ENCODE measurements around the gene AHSG.

AHSG gene

DNA sequence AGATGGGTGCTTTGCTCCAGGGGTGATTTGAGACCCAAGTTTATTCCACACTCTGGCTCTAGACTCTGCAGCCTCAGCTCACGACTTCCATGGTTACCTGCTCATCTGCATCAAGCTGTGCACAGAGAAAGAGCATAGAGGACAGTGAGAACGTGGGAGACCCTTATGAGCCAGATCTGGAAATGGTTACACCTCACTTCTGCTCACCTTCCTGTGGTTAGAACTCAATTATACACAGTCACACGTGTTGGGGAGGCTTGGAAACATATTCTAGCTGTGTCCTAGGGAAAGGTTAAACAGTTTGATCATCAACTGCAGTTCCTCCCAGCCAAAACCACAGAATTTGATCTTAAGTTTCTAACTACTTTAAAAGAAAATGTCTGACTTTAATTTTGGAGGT lies 29.2 kb downstream of the AHSG start:
- no peak for DNase-seq (ENCODE audit: low spot score)

GRCh38 chr3:186643493-186643892 lies 30.6 kb downstream of the AHSG start:
- DNase-seq (ENCODE audit: low spot score) = no peak

- DNase-seq (ENCODE audit: low spot score) = no peak
Observed at GRCh38 chr3:186644683-186645082, 31.8 kb downstream of the AHSG start.

DNA sequence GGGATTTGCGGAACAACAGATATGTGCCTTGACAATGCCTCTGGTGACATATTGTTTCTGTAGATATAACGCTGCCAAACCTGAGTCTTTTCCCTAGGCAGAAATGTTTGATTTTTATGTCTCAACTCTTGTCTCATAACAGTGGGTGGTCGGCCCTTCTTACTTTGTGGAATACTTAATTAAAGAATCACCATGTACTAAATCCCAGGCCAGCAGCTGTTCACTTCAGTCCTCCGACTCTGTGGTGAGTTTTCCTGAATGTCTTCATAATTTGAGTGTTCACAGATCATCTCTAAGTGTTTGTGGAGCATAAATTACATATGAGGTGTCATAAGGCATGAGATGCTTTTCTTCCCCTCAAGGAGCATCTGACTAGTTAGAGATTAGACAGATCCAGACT lies 33.2 kb downstream of the AHSG start:
- no peak for DNase-seq (ENCODE audit: low spot score)

DNA sequence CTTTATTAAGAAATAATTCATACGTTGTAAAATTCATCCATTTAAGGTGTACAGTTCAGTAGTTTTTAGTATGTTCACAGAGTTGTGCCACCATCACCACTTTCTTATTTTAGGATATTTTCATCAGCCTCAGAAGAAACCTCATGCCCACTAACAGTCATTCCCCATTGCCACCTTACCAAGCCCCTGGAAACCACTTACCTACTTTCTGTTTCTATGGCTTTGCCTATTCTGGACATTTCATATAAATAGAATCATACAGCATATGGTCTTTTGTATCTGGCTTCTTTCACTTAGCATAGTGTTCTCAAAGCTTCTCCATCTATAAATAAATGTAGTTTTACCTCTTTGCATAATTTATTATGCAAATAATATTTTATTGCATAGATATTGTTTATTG lies 34.0 kb downstream of the AHSG start:
- DNase-seq (ENCODE audit: low spot score) = no peak

GRCh38 chr3:186648851-186649250 lies 36.0 kb downstream of the AHSG start:
- no peak for DNase-seq (ENCODE audit: low spot score)

GRCh38 chr3:186651678-186652215 lies 38.9 kb downstream of the AHSG start:
- DNase-seq (ENCODE audit: low spot score) = no peak

DNA sequence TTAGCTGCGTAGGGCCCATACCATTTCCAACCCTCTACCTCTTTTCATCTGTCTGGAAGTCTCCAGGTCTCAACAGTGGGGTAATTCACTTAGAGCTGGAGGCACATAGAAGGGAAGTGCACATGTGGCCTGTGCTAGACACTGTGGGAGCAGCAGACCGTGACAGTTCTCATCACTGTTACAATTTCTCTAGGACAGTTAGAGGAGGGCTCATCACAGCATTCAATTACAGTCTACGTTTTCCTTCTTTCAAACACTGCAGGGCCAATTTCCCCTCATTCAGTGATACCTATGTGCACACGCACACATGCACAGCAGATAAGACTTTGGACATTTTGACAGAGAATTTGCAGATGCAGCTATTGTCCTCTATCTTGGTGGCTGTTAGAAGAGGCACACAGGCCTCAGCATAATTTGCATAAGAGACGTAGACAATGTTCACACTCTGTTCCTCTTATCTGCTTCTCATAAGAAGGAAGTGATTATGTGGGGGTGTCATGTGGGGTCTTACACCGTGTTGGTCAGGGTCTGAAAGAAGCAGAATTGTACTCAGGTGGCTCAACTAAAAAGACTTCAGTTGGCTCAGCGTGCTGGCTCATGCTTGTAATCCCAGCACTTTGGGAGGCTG lies 40.3 kb downstream of the AHSG start:
- DNase-seq (ENCODE audit: low spot score) = no peak

GRCh38 chr3:186653984-186654383 lies 41.1 kb downstream of the AHSG start:
- peak; percentile 50 for DNase-seq (ENCODE audit: low spot score)

- DNase-seq (ENCODE audit: low spot score) = no peak
Observed at GRCh38 chr3:186663361-186664118, 50.7 kb downstream of the AHSG start.

DNA sequence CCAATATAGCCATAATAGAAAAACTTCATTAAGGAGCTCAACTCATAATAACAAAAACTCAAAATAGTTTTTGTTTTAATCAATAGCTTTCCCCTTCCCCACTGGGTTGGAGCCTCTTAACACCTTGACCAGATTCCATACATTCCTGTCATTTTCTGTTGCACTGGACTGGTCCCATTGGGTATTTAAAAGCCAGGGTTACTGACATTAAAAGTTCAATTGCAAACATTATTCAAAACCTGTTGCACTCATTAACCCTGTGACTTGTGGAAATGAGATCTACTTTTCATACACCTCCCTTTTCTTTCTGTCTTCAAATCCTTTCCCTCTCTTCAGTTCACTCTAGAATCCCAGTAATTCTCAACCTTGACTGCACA lies 51.2 kb downstream of the AHSG start:
- no peak for DNase-seq (ENCODE audit: low spot score)

- no peak for DNase-seq (ENCODE audit: low spot score)
Observed at GRCh38 chr3:186664506-186664905, 51.6 kb downstream of the AHSG start.

GRCh38 chr3:186665625-186666188 lies 52.8 kb downstream of the AHSG start, which contains the start of gene HRG:
HRG (plus strand) TSS chr3:186666014; CDS start chr3:186666032, 18 bp downstream.
- no peak for DNase-seq (ENCODE audit: low spot score)

DNA sequence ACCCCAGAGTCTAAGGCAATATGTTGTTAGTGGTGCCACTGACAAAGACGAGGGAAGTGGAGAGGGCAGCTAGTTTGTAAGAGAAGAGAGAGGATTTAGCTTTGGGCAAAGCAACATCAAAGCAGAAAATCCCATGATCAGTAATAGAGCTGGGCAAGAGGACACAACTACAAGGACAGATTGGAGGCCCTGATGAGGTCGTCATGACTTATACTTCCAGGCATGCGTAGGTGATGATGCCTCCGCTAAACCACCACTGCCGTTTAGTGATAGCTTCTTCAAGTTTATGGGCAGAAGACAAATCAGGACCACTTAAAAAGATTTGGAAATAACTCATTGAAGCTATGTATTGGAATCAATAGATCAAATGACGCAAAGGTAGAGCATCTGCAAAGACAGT lies 55.6 kb downstream of the AHSG start:
- DNase-seq (ENCODE audit: low spot score) = no peak

GRCh38 chr3:186669378-186670084 lies 56.7 kb downstream of the AHSG start:
- DNase-seq (ENCODE audit: low spot score) = no peak

- no peak for DNase-seq (ENCODE audit: low spot score)
Observed at GRCh38 chr3:186670155-186670554, 57.3 kb downstream of the AHSG start.

All from HuH-7 (cell line).